ENCODE measurements around the gene RAD9A.

The RAD9A gene

GRCh38 chr11:67416416-67417335, 24.9 kb downstream of the RAD9A start:
- TF ChIP-seq, protein P1, sequence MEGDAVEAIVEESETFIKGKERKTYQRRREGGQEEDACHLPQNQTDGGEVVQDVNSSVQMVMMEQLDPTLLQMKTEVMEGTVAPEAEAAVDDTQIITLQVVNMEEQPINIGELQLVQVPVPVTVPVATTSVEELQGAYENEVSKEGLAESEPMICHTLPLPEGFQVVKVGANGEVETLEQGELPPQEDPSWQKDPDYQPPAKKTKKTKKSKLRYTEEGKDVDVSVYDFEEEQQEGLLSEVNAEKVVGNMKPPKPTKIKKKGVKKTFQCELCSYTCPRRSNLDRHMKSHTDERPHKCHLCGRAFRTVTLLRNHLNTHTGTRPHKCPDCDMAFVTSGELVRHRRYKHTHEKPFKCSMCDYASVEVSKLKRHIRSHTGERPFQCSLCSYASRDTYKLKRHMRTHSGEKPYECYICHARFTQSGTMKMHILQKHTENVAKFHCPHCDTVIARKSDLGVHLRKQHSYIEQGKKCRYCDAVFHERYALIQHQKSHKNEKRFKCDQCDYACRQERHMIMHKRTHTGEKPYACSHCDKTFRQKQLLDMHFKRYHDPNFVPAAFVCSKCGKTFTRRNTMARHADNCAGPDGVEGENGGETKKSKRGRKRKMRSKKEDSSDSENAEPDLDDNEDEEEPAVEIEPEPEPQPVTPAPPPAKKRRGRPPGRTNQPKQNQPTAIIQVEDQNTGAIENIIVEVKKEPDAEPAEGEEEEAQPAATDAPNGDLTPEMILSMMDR (IDR thresholded peaks at IDR 0.05): no peak
- no peak for TF ChIP-seq ZFX (IDR thresholded peaks at IDR 0.05; ENCODE audit: borderline replicate concordance)
- peak overlapping the region; percentile 54 for H3K27ac ChIP-seq

GRCh38 chr11:67417425-67417824, 25.6 kb downstream of the RAD9A start:
- TF ChIP-seq, protein P1 (IDR thresholded peaks at IDR 0.05): no peak
- no peak for TF ChIP-seq ZFX (IDR thresholded peaks at IDR 0.05; ENCODE audit: borderline replicate concordance)
- no peak overlapping the region for H3K27ac ChIP-seq

- peak overlapping the region; percentile 18; the same call in 1 of the 2 replicates for H3K27ac ChIP-seq
- no peak for TF ChIP-seq ZFX (IDR thresholded peaks at IDR 0.05; ENCODE audit: borderline replicate concordance)
- TF ChIP-seq, protein P1 (IDR thresholded peaks at IDR 0.05): no peak
These were observed 26.9 kb downstream of the RAD9A start for GRCh38 chr11:67418476-67419281.

DNA sequence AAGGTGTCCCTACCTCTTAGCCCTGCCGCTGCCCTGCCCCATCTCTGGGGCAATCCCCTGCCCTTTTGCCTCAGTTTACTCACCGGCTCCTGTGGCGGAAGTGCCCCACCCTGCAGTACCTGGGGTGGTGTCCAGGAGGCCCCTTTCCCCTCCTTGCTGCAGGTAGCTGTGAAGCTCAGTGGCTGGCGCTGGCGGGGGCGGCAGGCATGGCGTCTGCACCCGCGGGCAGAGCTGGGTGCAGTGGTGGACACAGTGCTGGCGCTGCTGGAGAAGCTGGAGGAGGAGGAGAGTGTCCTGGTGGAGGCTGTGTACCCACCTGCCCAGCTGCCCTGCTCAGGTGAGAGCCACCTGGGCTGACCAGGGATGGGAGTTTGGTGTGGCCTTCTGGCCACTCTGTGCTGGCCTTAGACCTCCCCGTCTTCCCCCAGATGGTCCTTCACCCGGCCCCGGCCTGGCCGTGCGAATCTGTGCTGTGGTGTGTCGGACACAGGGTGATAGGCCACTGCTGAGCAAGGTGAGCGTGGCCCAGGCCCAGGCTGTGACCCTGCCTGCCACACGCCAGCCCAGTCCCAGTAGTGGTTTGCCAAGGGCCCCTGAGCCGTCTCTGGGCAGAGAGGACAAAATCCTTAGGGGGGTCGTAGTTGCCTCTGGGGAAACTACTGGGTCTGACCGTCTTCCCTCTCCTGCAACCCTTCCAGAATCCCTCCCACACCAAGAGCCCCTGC, 27.7 kb downstream of the RAD9A start:
- no peak for TF ChIP-seq ZFX (IDR thresholded peaks at IDR 0.05; ENCODE audit: borderline replicate concordance)
- TF ChIP-seq, protein P1 (IDR thresholded peaks at IDR 0.05): no peak
- H3K27ac ChIP-seq: peak overlapping the region; percentile 86; the same call in 1 of the 2 replicates

DNA sequence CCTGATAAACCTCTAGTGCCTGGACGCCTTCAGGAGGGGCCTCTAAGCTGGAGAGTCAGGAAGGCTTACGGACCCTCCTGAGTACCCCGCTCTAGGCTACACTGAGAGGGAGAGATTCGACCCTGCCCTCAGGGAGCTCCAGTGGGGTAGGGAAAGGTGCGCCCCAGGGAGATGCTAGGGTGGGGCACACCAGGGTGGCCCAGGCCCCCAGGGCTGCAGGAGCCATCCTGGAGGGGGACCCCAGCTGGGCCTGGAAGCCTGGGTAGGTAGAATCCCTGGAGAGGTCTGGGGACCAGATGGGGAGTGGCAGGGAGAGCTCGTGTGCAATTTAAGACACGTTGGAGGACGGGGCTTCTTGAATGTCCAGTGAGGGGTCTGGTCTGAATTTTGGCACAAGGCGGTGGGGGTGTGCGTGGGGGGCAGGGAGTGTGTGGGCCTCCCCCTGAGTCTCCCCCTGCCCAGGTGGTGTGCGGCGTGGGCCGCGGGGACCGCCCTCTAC, 28.4 kb downstream of the RAD9A start:
- TF ChIP-seq, protein P1 (IDR thresholded peaks at IDR 0.05): no peak
- no peak for TF ChIP-seq ZFX (IDR thresholded peaks at IDR 0.05; ENCODE audit: borderline replicate concordance)
- peak overlapping the region; percentile 86 for H3K27ac ChIP-seq

GRCh38 chr11:67420646-67421429, 29.1 kb downstream of the RAD9A start:
- TF ChIP-seq, protein P1 (IDR thresholded peaks at IDR 0.05): peak; percentile 7; the same call in 1 of the 2 replicates
- no peak for TF ChIP-seq ZFX (IDR thresholded peaks at IDR 0.05; ENCODE audit: borderline replicate concordance)
- H3K27ac ChIP-seq: peak overlapping the region; percentile 86

Measured in 22Rv1 (cell line).